ENCODE data around the gene NCAPH2.

Gene NCAPH2

DNA sequence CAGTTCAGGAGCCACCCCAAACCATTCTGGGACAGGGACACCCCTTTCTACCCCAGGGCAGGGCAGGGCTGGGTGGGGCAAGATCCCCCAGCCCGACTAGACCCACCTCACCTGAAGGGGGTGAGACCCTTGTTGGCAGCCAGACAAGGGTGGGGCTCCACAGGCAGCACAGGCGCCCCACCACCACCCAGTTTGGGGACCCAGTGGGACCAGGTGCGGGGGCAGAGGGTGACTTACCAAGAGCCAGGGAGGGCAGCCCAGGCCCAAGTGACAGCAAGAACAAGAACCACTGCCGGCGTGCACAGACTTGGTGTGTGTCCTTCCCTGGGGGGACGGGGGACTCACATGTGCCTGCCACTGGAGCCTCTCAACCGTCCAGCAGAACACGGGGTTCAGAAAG, 24.5 kb upstream of the NCAPH2 start:
- peaks cover 32% of the 10 kb centered on the region for H3K27me3 ChIP-seq (ENCODE audit: control insufficient read depth, low read length)
- no peaks in the 10 kb centered on the region for H4K20me1 ChIP-seq (ENCODE audit: control insufficient read depth, insufficient read depth, low read depth, low read length)
- H3K4me1 ChIP-seq (ENCODE audit: control insufficient read depth, low read length): peaks cover 23% of the 10 kb centered on the region
- no peaks in the 10 kb centered on the region for H3K9me2 ChIP-seq (replicated peaks; ENCODE audit: control insufficient read depth, low read length)
- no peak overlapping the region for H3K4me2 ChIP-seq (ENCODE audit: low read length)
- no peak overlapping the region for H3K4me3 ChIP-seq (ENCODE audit: low read length)
- H3F3A ChIP-seq (ENCODE audit: control insufficient read depth, insufficient read depth): no peaks in the 10 kb centered on the region
- H3K9me3 ChIP-seq (ENCODE audit: control insufficient read depth, insufficient read depth, low read length): no peaks in the 10 kb centered on the region
- TF ChIP-seq CTCF (IDR thresholded peaks at IDR 0.05; ENCODE audit: low read depth, low read length, poor library complexity, severe bottlenecking) (no peak), EZH2phosphoT487 (IDR thresholded peaks at IDR 0.05; ENCODE audit: borderline replicate concordance, low read length) (no peak)
- H3K36me3 ChIP-seq (ENCODE audit: control insufficient read depth, low read length): no peaks in the 10 kb centered on the region
- no peak overlapping the region for H3K27ac ChIP-seq (ENCODE audit: low read depth, low read length)
- H3K79me2 ChIP-seq (ENCODE audit: control insufficient read depth, low read length): no peaks in the 10 kb centered on the region

- Histone ChIP-seq H3K9me3 (ENCODE audit: control insufficient read depth, insufficient read depth, low read length) (no peaks in the 10 kb centered on the region), H3K9me2 (replicated peaks; ENCODE audit: control insufficient read depth, low read length) (no peaks in the 10 kb centered on the region), H4K20me1 (ENCODE audit: control insufficient read depth, insufficient read depth, low read depth, low read length) (no peaks in the 10 kb centered on the region), H3K27me3 (ENCODE audit: control insufficient read depth, low read length) (peaks cover 28% of the 10 kb centered on the region), H3K4me3 (ENCODE audit: low read length) (no peak overlapping the region), H3K36me3 (ENCODE audit: control insufficient read depth, low read length) (no peaks in the 10 kb centered on the region), H3K79me2 (ENCODE audit: control insufficient read depth, low read length) (no peaks in the 10 kb centered on the region), H3K4me2 (ENCODE audit: low read length) (peak overlapping the region; percentile 2; the same call in 1 of the 2 replicates), H3F3A (ENCODE audit: control insufficient read depth, insufficient read depth) (no peaks in the 10 kb centered on the region), H3K27ac (ENCODE audit: low read depth, low read length) (no peak overlapping the region), H3K4me1 (ENCODE audit: control insufficient read depth, low read length) (peaks cover 23% of the 10 kb centered on the region)
- TF ChIP-seq CTCF (IDR thresholded peaks at IDR 0.05; ENCODE audit: low read depth, low read length, poor library complexity, severe bottlenecking) (no peak), EZH2phosphoT487 (IDR thresholded peaks at IDR 0.05; ENCODE audit: borderline replicate concordance, low read length) (no peak)
Observed at GRCh38 chr22:50483977-50484853, 23.8 kb upstream of the NCAPH2 start.

- peaks cover 23% of the 10 kb centered on the region for H3K4me1 ChIP-seq (ENCODE audit: control insufficient read depth, low read length)
- H3K4me3 ChIP-seq (ENCODE audit: low read length): no peak overlapping the region
- H3K4me2 ChIP-seq (ENCODE audit: low read length): no peak overlapping the region
- no peaks in the 10 kb centered on the region for H3K79me2 ChIP-seq (ENCODE audit: control insufficient read depth, low read length)
- no peak overlapping the region for H3K27ac ChIP-seq (ENCODE audit: low read depth, low read length)
- no peaks in the 10 kb centered on the region for H4K20me1 ChIP-seq (ENCODE audit: control insufficient read depth, insufficient read depth, low read depth, low read length)
- TF ChIP-seq CTCF (IDR thresholded peaks at IDR 0.05; ENCODE audit: low read depth, low read length, poor library complexity, severe bottlenecking): peak; percentile 24
- no peak for TF ChIP-seq EZH2phosphoT487 (IDR thresholded peaks at IDR 0.05; ENCODE audit: borderline replicate concordance, low read length)
- H3F3A ChIP-seq (ENCODE audit: control insufficient read depth, insufficient read depth): no peaks in the 10 kb centered on the region
- no peaks in the 10 kb centered on the region for H3K9me2 ChIP-seq (replicated peaks; ENCODE audit: control insufficient read depth, low read length)
- H3K36me3 ChIP-seq (ENCODE audit: control insufficient read depth, low read length): no peaks in the 10 kb centered on the region
- no peaks in the 10 kb centered on the region for H3K9me3 ChIP-seq (ENCODE audit: control insufficient read depth, insufficient read depth, low read length)
- H3K27me3 ChIP-seq (ENCODE audit: control insufficient read depth, low read length): peaks cover 20% of the 10 kb centered on the region
Observed at GRCh38 chr22:50485221-50486131, 22.5 kb upstream of the NCAPH2 start.
